ENCODE data around the gene ITIH1. TPM values are rescaled to one million over a fixed set of nuclear protein-coding genes. Genes with fewer than 3 reads are reported as not detected.

Gene ITIH1
- total and polyA plus RNA-seq, 2 of the 4 experiments (the other 2 are of a cell fraction): not detected

- no peak overlapping the region for H2AK9ac ChIP-seq (replicated peaks; ENCODE audit: low read depth, low read length, poor library complexity)
- in situ Hi-C loops (cut with MboI; ENCODE audit: low sequenced_read_pairs) (loop anchor here (10.0 kb wide), 1 partner anchor 332 kb away; no protein-coding TSS in a partner anchor), intact Hi-C loops (cut with micrococcal nuclease) (loop anchor here (1.0 to 5.0 kb wide), 3 partner anchors 77 to 244 kb away; no protein-coding TSS in a partner anchor), dilution Hi-C loops (cut with HindIII; ENCODE audit: low sequenced_read_pairs, unreplicated experiment) (no loop called here)
- no peak overlapping the region for H4K8ac ChIP-seq (ENCODE audit: low read depth in 2 of 2, low read length in 2 of 2)
- no peak overlapping the region for H3K56ac ChIP-seq (ENCODE audit: extremely low read depth, insufficient read depth, low read length)
- no peak overlapping the region for H3K4me3 ChIP-seq (ENCODE audit: insufficient read depth, low read depth, low read length)
- ChIA-PET CTCF (no interaction called here), POLR2A (ENCODE audit: unreplicated experiment) (no interaction called here)
- H3K4me2 ChIP-seq (ENCODE audit: low read depth, low read length): no peak overlapping the region
- no peak overlapping the region for H2AFZ ChIP-seq (replicated peaks; ENCODE audit: low read length, poor library complexity)
- BruUV-seq (replicated peaks): no TSS peak
- peaks cover 29% of the 10 kb centered on the region for H3K36me3 ChIP-seq (ENCODE audit: control insufficient read depth, insufficient read depth, low read length)
- H3K27ac ChIP-seq (ENCODE audit: insufficient read depth, low read length): no peak overlapping the region
- no peaks in the 10 kb centered on the region for H3K27me3 ChIP-seq (ENCODE audit: control insufficient read depth, insufficient read depth, low read length)
- H2BK15ac ChIP-seq (ENCODE audit: low read depth, low read length): no peak overlapping the region
- H3K9me1 ChIP-seq (ENCODE audit: insufficient read depth, low read length): no peaks in the 10 kb centered on the region
- H2BK20ac ChIP-seq (ENCODE audit: low read depth, low read length): no peak overlapping the region
- ATAC-seq (ENCODE audit: low read depth) (no peak), DNase-seq (no peak)
- H3K23ac ChIP-seq (ENCODE audit: low read depth, low read length): no peak overlapping the region
- H2BK120ac ChIP-seq (ENCODE audit: low read depth, low read length): no peak overlapping the region
- H3K4me1 ChIP-seq (ENCODE audit: control insufficient read depth, insufficient read depth, low read length): no peaks in the 10 kb centered on the region
- H2AK5ac ChIP-seq (ENCODE audit: low read depth, low read length): no peak overlapping the region
- H4K91ac ChIP-seq (ENCODE audit: insufficient read depth, low read depth, low read length): no peak overlapping the region
- H3K79me1 ChIP-seq (ENCODE audit: low read depth in 1 of 2, low read length in 2 of 2): no peaks in the 10 kb centered on the region
- no peak overlapping the region for H4K5ac ChIP-seq (ENCODE audit: low read depth, low read length)
- H2BK5ac ChIP-seq (ENCODE audit: low read depth, low read length, poor library complexity, severe bottlenecking): no peak overlapping the region
- H4K20me1 ChIP-seq (ENCODE audit: insufficient read depth, low read length): no peaks in the 10 kb centered on the region
- no peak overlapping the region for H3K18ac ChIP-seq (ENCODE audit: low read depth, low read length)
- H3K14ac ChIP-seq (replicated peaks; ENCODE audit: low read depth, low read length): no peak overlapping the region
- H3K9ac ChIP-seq (ENCODE audit: low read depth, low read length): no peak overlapping the region
- H3K9me3 ChIP-seq (ENCODE audit: control insufficient read depth, insufficient read depth, low read length): no peaks in the 10 kb centered on the region
- no peak overlapping the region for H3K4ac ChIP-seq (ENCODE audit: low read depth, low read length)
- WGBS, 2 experiments (ENCODE audit: extremely low coverage in 2 of 2, insufficient read length in 1 of 2): 100% methylated on average over 4 of the region's 5 CpGs; no CpG with 5 or more reads in 1 of the 2 experiments
- no peak for TF ChIP-seq MAZ (IDR thresholded peaks at IDR 0.05; ENCODE audit: borderline replicate concordance, low read depth, low read length)
- TF ChIP-seq RCOR1 (IDR thresholded peaks at IDR 0.05; ENCODE audit: insufficient replicate concordance, low read length): no peak
- no peak for TF ChIP-seq BHLHE40 (IDR thresholded peaks at IDR 0.05; ENCODE audit: low read depth, low read length)
- no peak for TF ChIP-seq MAFK (IDR thresholded peaks at IDR 0.05; ENCODE audit: low read depth, low read length)
- no peak for TF ChIP-seq NFE2L2 (IDR thresholded peaks at IDR 0.05; ENCODE audit: low read depth, low read length)
- no peak for TF ChIP-seq USF2 (IDR thresholded peaks at IDR 0.05; ENCODE audit: low read depth, low read length)
These were observed 34.2 kb upstream of the ITIH1 start for GRCh38 chr3:52743152-52743551.

All from IMR-90 (cell line).